NCI-H2196 treated with DMSO at 0.1 percent for 48 hours (cell line): ENCODE measurements around the gene SLC4A2.

Experiments used
- DNase-seq: peaks from one replicate; lab custom pipeline; 2025; ENCODE audit not compliant: unreplicated experiment; lab: John Stamatoyannopoulos, UW

SLC4A2 gene

DNA sequence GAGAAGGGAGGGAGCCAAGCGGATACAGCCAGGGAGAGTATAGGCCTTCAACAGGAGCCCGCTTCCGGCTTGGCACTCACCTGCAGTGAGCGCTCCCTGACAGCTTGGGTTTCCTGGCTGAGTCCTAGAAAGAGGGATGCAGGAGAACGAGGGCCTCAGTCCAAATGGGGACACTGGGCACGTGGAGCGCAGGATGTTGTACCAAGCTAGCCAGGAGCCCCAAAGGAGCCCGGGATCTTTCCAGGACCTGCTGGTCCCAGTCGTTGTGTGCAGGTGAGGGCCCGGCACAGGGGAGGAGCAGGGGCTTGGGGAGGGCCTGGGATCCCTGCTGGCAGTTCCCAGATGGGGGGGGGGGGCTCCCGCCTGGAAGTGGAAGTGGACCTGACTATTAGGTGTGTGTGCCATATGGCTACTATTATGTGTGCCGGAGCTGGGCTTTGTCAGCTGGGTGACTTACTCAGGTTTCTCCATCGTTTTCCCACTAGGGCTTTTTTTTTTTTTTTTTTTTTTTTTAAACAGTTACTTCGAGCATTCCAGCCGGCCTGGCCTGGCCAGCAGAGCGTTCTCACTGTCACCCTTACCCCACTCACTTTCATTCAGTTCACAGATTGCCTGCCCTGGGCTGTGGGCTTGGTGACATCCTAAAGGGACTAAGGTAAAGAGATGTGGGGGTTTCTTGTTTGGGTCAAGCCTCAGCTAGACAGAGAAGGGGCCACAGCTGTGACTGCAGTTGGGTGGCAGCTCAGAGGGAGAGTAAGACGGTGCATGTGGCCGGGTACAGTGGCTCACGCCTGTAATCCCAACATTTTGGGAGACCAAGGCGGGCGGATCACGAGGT is 30.7 kb downstream of the SLC4A2 start:
- no peak for DNase-seq

DNA sequence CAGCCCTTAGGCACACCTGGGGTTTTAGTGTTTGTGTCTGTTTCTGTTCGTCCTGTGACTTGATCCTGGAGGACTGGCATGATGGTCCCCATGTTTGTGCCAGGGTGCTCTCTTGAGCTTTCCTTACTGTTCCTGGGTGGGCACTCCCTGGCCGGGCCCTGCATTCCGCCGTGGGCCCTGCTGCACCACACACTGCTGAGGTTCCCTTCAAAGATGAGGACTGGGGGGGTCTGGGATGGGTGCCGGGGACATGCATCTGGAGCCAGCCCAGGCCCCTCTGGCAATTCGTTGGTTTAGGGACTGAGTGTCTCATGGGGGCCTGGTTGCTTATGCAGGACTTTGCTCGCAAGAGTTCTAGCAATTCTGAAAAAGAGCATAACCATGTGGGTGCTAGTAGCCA is 31.6 kb downstream of the SLC4A2 start:
- no peak for DNase-seq

DNA sequence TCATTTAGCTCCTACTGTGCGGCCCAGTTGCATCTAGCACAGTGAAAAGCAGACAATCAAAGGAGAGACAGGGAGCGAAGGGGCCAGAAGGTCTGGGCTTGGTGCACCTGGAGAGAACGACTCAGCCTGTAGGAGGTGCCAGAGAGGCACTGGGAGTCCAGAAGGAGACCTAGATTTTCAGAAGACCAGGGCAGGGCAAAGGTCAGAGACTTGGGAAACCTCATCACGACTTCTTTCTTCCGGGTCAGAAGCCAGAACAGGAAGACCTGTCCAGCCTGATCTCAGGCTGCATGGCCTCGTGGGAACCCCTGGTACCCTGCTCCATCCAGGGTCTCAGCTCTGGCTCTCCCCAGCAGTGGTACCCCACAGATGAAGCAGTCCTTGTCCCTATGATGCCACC is 32.0 kb downstream of the SLC4A2 start:
- no peak for DNase-seq

DNA sequence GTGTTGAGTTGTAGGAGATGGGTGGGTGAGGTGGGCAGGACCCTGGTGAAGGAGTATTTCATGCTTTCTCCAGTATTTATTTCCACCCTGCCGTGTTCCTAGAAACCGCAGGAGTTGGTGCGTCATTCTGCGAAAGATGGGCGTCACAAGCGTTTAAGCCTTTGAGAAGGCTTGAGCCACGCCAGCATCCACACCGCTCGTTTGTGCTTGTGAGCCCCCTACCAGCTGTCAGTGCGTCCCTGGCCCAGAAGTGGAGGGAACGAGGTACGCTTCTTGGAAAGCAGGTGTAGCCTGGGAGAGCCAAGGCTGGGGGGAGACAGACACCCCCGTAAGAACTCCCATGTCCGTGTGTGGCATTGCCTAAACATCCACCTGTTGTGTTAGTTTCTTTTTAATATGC is 32.6 kb downstream of the SLC4A2 start:
- no peak for DNase-seq

DNA sequence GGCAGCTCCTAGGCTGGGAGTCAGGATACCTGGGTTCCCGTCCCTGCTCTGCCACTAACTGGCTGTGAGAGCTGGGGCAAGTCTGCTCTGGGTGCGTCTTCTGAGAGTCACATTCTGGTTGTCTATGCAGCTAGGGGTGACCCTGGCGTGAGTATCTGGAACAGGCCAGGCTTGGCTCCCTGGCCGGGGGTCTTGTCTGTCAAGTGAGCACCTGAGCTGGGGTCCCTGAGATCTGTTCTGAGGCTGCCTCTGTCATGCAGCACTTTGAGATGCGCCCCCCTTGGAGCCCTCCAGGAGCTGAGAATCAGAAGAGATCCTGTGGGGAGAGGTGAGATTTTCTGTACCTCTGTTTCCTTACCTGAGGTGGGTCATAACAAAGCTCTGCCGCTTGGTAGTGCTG is 34.4 kb downstream of the SLC4A2 start:
- DNase-seq = no peak

DNA sequence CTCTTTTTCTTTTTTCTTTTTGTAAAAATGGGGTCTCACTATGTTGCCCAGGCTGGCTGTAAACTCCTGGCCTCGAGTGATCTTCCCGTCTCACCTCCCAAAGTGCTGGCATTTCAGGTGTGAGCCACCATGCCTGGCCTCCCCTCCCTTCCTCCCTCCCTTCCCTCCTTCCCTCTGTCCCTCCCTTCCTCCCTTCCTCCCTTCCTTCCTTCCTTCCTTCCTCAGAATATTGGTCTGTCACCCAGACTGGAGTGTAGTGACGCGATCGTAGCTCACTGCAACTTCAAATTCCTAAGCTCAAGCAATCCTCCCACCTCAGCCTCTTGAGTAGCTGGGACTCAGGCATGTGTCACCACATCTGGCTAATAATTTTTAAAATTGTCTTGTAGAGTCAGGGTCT is 35.3 kb downstream of the SLC4A2 start:
- no peak for DNase-seq

DNA sequence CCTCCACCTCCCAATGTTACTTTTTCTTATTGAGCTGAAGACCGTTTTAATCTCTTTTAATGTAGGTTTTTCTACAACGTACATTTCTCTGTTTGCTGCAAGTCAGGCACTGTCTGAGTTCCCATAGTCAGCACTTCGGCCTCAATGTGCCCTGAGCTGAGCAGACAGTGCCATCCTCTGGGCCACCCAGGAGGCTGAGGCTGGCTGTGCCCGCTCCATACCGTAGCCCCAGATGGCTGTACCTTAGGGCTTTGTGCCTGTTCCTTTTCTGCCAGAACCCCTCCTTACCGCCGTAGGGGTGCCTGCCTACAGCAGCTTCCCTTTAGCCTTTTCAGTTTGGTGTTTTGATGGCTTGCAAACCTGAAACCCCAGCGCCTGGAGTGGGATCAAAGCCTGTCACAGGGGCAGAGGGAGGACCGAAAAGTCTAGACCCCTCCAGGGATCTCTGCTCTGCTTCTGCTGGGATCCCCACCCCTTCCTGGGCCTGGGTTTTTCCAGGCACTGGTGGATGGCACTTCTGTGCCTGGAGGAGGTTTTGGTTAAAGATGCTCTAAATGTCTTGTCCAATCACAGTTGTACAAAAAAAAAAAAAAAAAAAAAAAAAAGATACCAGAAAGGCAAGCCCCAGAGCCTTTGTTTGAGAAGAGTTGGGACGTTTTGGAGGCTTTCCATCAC is 35.9 kb downstream of the SLC4A2 start:
- DNase-seq = no peak

DNA sequence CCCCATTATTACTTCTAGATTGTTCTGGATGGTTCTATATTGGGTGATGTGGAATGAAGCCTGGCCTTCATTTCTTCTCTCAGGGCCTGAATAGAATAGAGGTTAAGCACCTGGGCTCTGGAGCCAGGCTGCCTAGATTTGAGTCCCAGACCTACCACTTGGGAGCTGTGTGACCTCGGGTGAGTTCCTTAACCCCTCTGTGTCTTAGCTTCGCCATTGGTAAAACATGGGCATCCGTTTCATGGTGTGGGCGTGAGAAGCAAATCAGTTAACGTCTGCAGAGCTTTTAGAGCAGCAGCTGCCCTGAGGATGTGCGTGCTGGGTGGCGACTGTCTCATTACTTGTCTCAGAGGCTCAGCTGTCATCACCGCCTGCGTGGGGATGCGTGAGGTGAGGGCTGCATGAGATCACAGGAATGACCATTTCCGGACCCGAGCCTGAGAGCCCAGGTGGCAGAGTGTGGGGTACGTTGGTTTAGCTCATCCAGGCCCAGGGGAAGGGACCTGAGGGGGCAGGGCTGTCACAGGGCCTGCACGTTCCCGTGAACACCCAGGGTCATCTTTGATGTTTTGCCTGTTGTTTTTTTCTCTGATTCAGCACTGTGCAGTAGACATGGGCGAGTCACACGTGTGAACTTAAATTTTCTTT is 36.6 kb downstream of the SLC4A2 start:
- DNase-seq = no peak

DNA sequence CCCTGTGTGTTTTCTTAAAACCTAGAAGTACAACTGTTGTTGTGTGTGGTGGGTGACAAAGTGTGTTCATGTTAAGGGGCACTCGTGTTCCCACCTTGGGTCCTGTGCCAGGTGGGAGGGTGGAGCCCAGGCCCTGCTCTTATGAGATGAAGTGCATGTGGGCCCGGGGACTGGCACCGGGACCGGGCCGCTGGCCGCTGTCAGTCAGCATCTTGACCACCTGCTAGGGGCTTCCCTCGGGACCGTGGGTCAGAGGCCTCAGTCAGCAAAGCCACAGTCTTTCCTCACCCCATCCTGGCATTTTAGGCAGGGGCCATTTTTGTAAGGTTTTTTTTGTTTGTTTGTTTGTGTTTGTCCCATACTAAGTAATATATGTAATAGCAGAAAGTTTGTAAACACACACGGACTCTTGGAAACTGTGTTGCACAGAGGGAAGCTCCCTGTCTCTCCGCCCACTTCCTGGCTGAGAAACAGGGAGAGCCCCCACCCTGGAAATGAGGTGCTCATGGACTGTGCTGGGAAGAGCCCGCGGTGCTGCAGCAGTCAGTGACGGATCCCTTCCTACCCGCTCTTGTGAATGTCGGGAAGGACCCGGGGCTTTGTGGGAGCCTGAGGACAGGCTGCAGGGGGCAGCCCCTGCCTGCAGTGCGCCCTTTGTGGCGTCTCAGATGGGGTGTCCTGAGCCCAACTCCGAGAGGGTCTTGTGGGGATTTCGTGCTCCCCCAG is 40.3 kb downstream of the SLC4A2 start:
- no peak for DNase-seq

DNA sequence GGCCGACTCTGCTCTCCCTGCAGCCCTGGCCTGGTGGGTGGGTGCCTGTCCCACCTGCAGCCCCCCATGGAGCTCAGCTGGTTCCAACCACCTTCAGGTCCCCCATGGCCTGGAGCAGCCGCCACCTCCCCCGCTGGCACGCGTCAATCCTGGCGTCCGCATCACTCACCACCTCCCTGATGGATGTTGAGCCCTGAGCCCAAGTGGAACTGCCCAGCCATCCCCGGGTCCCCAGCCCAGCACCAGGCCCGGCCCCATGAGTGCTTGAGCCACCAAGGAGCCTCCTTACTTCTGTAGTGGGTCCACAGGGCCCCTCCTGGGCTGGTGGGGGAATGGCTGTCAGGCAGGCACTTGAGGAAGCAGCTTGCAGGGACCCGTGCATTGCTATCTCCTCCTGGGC is 41.5 kb downstream of the SLC4A2 start:
- DNase-seq = no peak

DNA sequence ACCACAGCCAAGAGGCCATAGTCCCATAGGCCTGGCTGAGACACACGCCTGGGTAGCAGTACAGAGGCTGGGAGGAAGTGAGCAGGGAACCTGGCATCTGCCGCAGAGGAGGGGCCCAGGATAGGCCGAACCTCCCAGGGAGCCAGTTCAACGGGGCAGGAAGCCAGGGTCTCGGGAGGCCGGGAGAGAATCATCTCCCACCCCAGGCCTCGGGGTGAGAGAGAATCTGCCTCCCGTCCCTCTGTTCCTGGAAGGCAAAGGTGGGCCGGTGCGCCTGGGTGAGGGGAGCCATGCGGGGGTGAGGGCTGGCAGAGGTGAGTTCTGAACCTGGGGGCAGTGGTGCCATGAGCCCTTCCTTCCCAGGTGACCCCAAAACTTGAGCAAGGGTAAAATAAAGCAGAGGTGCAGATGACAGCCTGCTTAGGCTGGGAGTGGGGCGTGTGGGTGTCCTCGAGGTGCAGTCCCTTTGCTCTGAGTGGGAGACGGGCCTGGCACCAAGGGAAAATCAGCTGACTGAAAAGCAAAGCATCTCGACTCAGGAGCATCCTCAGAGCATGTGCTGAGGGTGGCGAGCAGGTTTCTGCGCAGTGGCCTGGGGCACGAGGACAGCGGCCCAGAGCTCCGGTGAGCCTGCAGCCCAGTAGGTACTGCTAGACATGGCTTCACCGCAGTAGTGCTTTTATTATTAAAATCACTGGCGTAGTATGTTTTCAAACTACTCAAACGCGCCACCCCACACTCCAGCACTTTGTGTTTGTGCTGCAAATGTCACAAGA is 42.4 kb downstream of the SLC4A2 start:
- DNase-seq = no peak

DNA sequence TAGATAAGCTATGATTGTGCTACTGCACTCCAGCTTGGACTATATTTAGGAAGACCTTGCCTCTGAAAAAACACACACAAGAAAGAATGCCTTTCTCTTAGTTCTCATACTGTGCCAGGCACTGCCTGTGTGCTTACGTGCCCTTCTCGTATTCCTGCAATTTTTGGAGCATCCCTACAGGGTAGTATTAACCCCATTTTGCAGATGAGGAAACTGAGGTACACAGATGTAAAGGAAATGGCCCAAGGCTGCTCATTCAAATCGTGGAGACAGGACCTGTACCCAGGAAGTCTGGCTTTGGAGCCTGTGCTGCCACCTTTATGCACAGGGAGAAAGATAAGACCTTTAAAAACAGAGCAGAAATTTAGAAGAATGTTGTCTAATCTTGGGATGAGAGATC is 43.6 kb downstream of the SLC4A2 start:
- no peak for DNase-seq

DNA sequence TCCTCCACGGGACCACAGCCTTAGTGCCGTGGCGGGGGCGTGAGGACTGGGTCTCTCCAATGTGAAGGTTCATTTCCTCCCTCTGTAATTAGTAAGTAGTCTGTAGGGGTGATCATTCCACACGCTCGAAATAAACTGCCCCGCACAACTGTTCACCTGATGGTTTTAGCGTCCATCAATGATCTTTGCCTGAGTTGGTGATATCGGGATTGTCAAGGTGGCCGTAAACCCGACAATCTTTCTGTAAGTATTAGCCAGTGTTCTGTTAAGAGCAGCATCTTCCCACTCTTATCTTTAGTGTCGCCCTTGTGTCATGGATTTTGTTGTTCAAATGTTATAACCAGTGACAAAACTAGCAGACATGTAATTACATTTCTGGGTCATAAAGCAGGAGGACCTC is 44.6 kb downstream of the SLC4A2 start:
- no peak for DNase-seq

DNA sequence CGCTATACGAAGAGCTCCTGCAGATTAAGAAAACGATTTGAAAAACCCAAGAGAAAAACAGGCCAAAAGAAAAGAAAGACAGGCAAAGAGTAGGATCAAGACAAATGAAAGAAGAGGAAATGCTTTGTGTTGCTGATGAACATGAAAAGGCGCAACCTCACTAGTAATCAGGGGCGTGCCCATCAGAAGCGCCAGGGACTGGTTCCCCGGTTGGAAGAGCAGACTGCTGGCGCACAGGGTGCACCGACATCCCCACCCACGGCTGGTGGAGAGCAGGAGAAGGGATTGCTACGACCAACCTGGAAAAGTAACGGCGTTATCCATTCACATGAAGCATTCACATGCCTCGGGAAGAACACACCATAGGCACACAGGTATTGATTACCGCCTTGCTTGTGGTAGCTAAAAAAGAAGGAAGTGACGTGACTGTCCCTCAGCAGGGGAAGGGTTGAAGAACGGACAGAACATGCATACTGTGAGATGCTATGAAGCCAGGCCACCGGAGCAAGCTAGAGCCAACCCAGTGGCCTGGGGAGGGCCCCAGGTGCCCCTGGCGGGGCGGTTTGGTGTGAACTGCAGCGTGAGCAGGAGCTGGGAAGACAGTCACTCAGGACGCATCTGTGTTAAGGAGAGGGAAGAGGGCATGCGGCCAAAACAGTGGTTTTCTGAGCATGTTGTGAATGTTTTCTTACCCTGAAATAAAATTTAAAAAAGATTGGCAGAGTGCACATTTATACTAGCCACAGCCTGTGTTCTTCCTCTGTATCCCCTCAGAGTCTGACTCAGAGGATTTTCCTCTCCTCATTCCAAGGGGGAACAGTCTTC is 45.2 kb downstream of the SLC4A2 start:
- DNase-seq = no peak

DNA sequence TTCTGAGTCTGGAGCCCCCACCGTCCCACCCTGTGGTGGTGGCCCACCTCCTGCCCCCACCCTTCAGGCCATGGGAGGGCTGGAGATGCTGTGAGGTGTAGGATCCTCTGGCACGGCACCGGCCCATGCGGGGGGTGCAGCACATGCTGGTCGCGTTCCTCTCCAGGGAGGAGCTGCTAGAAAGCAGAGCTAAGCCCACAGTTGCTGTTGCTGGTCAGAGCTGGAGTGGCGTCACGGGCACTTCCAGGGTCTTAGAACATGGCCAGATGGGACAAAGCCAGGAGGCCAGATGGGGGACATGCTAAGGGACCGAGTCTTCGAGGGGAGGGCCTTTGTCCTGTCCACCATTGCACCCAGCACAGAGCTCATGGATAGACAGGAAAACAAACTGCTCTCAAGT is 48.5 kb downstream of the SLC4A2 start:
- no peak for DNase-seq

DNA sequence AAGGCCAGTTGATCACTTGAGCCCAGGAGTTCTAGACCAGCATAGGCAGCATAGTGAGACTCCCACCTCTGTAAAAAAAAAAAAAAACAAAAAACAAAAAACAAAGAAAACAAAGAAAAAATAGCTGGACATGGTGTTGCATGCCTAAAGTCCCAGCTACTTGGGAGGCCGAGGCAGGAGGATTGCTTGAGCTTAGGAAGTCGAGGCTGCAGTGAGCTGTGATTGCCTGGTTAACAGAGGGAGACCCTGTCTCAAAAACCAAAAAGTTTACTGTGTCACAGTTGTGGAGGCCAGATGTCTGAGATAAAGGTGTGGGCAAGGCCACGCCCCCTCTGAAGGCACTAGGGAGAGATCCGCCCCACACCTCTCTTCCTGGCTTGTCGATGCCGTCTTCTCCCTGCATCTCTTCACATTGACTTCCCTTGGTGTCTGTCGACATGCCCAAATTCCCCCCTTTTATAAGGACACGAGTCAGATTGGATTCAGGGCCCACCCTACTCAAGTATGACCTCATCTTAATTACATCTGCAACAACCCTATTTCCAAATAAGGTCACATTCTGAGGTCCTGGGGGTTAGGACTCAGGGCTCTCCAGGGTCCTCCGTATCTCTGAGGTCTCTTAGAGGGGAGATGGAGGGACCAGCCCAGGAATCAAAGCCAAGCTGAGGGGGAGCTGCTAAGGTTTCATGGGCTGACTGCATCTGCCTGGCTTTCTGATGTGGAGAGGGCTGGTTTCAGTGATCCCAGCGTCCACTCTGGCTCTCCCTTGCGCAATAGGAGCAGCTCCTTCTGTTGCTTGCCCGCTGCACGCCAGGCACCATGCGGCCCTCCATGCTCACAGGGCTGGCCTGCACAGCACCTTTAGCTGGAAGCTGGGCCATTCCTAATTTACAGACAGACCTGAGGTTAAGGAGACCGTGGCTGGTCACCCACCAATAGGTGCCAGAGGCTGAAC is 50.0 kb downstream of the SLC4A2 start:
- DNase-seq = no peak

DNA sequence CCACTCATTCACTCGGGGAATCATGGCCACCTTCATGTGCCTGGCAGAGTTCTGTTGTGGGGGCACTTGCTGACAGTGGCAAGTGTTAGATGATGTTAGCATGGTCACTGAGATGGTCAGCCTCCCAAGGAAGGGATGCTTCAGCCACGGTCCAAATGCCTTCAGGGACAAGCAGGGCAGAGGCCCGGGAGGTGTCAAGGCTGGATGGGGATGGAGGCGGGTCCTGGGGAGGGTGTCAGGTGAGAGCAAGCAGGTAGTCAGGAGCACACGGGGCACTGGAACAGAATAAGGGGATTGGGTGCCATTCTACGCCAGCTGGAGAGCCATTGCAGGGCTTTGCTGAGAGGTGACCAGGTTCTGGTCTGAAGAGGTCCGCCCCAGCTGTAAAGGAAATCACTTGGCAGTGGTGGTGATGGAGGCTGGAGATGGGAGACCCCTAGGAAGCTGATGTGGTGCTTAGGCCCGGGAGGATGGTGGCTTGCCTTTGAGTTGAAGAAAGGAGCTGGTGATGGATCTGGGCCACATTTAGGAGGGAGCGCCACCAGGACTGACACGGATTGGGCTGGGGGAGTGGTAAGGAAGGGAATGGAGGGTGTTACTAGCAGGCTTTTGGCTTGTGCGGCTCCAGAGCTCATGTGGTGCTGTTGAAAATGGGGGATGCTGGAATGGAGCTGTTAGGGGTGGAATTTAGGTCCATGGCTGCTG is 51.0 kb downstream of the SLC4A2 start:
- DNase-seq = no peak

DNA sequence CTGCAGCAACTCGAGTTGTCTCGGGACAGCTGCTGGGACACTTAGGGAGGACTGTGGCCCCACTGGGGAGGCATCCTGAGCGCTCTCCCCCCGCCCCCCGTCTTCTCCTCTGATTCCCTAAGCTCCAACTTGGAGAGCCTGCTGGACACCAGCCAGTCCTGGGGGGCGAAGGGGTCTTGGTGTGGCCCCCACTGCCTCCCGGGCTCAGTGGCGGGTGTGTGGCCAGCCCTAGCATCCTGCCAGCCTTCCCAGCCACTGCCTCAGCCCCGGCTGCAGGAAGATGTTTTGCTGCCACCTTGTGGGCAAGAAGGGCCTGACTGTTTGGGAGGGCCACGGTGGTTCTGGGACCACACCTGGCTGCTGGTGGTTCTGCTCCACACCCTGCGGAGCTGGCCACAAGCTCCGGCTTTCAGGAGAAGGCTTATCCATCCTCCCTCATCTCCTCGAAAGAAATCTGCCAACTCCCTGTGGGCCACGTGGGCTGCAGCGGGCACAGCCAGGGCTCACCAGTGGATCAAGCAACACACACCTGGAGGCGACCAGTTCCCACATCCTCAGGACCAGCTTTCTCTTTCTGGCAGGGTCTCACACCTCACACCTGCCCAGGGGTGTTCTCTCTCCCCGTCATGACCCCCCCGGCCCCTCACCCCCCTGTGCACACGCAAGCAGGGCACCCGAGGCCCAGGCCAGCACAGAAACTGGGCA is 51.7 kb downstream of the SLC4A2 start:
- DNase-seq = peak; percentile 6
